Measurements from ENCODE around the gene COA8. TPM values are rescaled to one million over a fixed set of nuclear protein-coding genes. Genes with fewer than 3 reads are reported as not detected.
A peak's percentile ranks its signal among the peaks of the same experiment; 100 is the strongest.

The COA8 gene
- total and polyA plus RNA-seq, 2 of the 4 experiments (the other 2 are of a cell fraction) = 12.2 to 21.1 TPM

DNA sequence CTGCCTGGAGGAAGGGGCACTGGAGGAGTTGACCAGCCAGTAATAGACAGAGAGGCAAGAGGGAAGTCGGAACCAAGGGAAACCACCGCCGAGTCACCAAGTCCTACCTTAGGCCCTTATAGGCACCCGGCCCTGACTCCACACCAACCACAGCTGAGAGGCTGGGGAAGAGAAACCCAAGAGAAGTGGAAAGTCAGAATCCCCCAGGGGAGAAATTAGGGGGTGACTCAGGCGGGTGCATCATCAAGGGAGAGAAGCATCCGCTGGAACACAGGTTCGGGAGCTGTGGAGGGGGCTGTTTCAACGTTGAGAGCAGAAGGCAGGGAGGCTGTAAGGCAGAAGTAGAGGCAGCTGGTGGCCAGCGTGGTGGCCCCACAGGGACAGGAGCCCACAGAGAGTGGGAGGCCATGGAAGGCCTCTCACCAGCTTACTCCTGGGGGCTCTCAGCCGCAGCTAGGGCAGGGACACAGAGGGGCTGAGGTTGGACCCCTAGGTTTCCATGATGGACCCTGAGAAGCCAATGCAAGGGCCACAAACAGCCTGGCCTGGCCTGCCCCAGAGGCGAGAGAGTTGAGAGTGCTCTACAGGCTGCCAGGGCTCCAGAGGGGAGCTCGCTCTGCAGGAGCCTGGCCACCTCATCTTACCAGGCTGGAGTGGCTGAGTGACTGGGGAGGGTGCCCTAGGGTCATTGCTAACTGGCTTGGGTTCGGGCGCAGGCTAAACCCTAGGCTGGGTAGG, 35.2 kb upstream of the COA8 start (continued):
- no peak for TF ChIP-seq CHD1 (IDR thresholded peaks at IDR 0.05; ENCODE audit: low read depth, low read length)

- peak overlapping the region; percentile 85 for H2AK5ac ChIP-seq (ENCODE audit: low read depth, low read length)
- H3K4me1 ChIP-seq (ENCODE audit: control insufficient read depth, insufficient read depth, low read length) = peaks cover 11% of the 10 kb centered on the region
- peaks cover 13% of the 10 kb centered on the region for H3K9me1 ChIP-seq (ENCODE audit: insufficient read depth, low read length)
- H3K27ac ChIP-seq (ENCODE audit: insufficient read depth, low read length) = peak overlapping the region; percentile 73
- CTCF ChIA-PET = interaction anchor here (1.2 to 1.3 kb wide), 2 partner anchors 10 to 12 kb away, joined by 3 to 5 read pairs; no protein-coding TSS in a partner anchor
- no peak overlapping the region; the same call in 2 of the 3 replicates for H2BK15ac ChIP-seq (ENCODE audit: low read depth, low read length)
- H3K14ac ChIP-seq (replicated peaks; ENCODE audit: low read depth, low read length) = peak overlapping the region; percentile 26; the same call in 1 of the 2 replicates
- H4K5ac ChIP-seq (ENCODE audit: low read depth, low read length) = peak overlapping the region; percentile 77
- peak overlapping the region; percentile 50 for H4K91ac ChIP-seq (ENCODE audit: insufficient read depth, low read depth, low read length)
- H2AK9ac ChIP-seq (replicated peaks; ENCODE audit: low read depth, low read length, poor library complexity) = peak overlapping the region; percentile 97
- no peak overlapping the region for H3K23ac ChIP-seq (ENCODE audit: low read depth, low read length)
- no peaks in the 10 kb centered on the region for H3K9me3 ChIP-seq (ENCODE audit: control insufficient read depth, insufficient read depth, low read length)
- peak; percentile 25 for ATAC-seq (ENCODE audit: low read depth)
- peak overlapping the region; percentile 32; the same call in 1 of the 2 replicates for H2BK20ac ChIP-seq (ENCODE audit: low read depth, low read length)
- H2BK5ac ChIP-seq (ENCODE audit: low read depth, low read length, poor library complexity, severe bottlenecking) = peak overlapping the region; percentile 23
- peak overlapping the region; percentile 87 for H3K4ac ChIP-seq (ENCODE audit: low read depth, low read length)
- peaks cover 0 to 44% of the 10 kb centered on the region in 2 experiments; a peak in 3 of 4 replicates for H3K79me1 ChIP-seq (ENCODE audit: low read depth in 1 of 2, low read length in 2 of 2)
- dilution Hi-C loops (cut with HindIII; ENCODE audit: low sequenced_read_pairs, unreplicated experiment) (no loop called here), intact Hi-C loops (cut with micrococcal nuclease) (no loop called here), in situ Hi-C loops (cut with MboI; ENCODE audit: low sequenced_read_pairs) (no loop called here)
- BruUV-seq (replicated peaks) = no TSS peak
- H2BK120ac ChIP-seq (ENCODE audit: low read depth, low read length) = peak overlapping the region; percentile 77
- peak overlapping the region; percentile 16; the same call in 1 of the 2 replicates for H3K18ac ChIP-seq (ENCODE audit: low read depth, low read length)
- TF ChIP-seq NFE2L2 (IDR thresholded peaks at IDR 0.05; ENCODE audit: low read depth, low read length) = no peak
- no peak for TF ChIP-seq BHLHE40 (IDR thresholded peaks at IDR 0.05; ENCODE audit: low read depth, low read length)
- TF ChIP-seq USF2 (IDR thresholded peaks at IDR 0.05; ENCODE audit: low read depth, low read length) = no peak
- no peak for TF ChIP-seq CHD1 (IDR thresholded peaks at IDR 0.05; ENCODE audit: low read depth, low read length)
- no peak for TF ChIP-seq POLR2A (IDR thresholded peaks at IDR 0.05; ENCODE audit: low read depth, low read length)
- peak overlapping the region; percentile 45; the same call in 1 of the 2 replicates for H3K4me3 ChIP-seq (ENCODE audit: insufficient read depth, low read depth, low read length)
- peak overlapping the region; percentile 91 for H2AFZ ChIP-seq (replicated peaks; ENCODE audit: low read length, poor library complexity)
- H4K8ac ChIP-seq (ENCODE audit: low read depth in 2 of 2, low read length in 2 of 2) = peak overlapping the region; percentile 86 to 91
- no peak for DNase-seq
- 68% methylated on average over 3 of the region's 10 CpGs; no CpG with 5 or more reads in 1 of the 2 experiments for WGBS, 2 experiments (ENCODE audit: extremely low coverage in 2 of 2, insufficient read length in 1 of 2)
- H3K4me2 ChIP-seq (ENCODE audit: low read depth, low read length) = peak overlapping the region; percentile 47
- peaks cover 6% of the 10 kb centered on the region for H3K27me3 ChIP-seq (ENCODE audit: control insufficient read depth, insufficient read depth, low read length)
- H3K56ac ChIP-seq (ENCODE audit: extremely low read depth, insufficient read depth, low read length) = no peak overlapping the region
- peaks cover 26% of the 10 kb centered on the region for H4K20me1 ChIP-seq (ENCODE audit: insufficient read depth, low read length)
- H3K9ac ChIP-seq (ENCODE audit: low read depth, low read length) = peak overlapping the region; percentile 12; the same call in 1 of the 2 replicates
- peaks cover 6% of the 10 kb centered on the region; the same call in 1 of the 2 replicates for H3K36me3 ChIP-seq (ENCODE audit: control insufficient read depth, insufficient read depth, low read length)
- POLR2A ChIA-PET (ENCODE audit: unreplicated experiment) = no interaction called here
Measured at GRCh38 chr14:103528146-103528586, 34.6 kb upstream of the COA8 start.
